ENCODE results near the gene DDX43.
"Not testable (repeated sequence)": the region's sequence is repeated elsewhere in the genome, so short reads cannot be mapped to it uniquely, and the experiment has no call there.

DDX43 gene

DNA sequence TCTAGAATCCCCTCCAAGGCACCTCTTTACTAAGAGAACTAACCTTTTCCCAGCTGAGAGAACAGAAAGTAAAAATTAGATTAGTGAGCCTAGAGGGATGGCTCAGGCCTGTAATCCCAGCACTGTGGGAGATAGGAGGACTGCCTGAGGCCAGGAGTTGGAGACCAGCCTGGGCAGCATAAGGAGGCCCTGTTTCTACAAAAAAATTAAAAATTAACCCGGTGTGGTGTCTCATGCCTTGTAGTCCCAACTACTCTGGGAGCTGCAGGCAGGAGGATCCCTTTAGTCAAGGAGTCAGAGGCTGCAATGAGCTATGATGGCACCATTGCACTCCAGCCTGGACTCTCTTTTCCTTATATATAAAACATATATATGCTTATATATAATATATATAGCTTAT lies 19.4 kb upstream of the DDX43 start:
- Histone ChIP-seq H3F3A (ENCODE audit: low read depth) (no peaks in the 10 kb centered on the region), H3K9ac (ENCODE audit: low read depth, low read length, poor library complexity, severe bottlenecking) (no peak overlapping the region), H3K79me2 (ENCODE audit: insufficient read depth, low read length) (no peaks in the 10 kb centered on the region), H3K9me3 (ENCODE audit: insufficient read depth, low read depth, low read length) (no peaks in the 10 kb centered on the region; the same call in 1 of the 2 replicates), H2AFZ (ENCODE audit: low read length) (no peak overlapping the region), H3K4me1 (ENCODE audit: insufficient read depth, low read length, poor library complexity, severe bottlenecking) (no peaks in the 10 kb centered on the region), H4K20me1 (ENCODE audit: insufficient read depth, low read length, poor library complexity, severe bottlenecking) (no peaks in the 10 kb centered on the region), H3K4me3 (ENCODE audit: low read length, poor library complexity, severe bottlenecking) (no peak overlapping the region), H3K36me3 (ENCODE audit: insufficient read depth, low read length) (no peaks in the 10 kb centered on the region), H3K9me2 (replicated peaks; ENCODE audit: low read depth, low read length) (no peaks in the 10 kb centered on the region), H3K27me3 (ENCODE audit: insufficient read depth, low read length, poor library complexity, severe bottlenecking) (no peaks in the 10 kb centered on the region), H3K4me2 (ENCODE audit: low read depth, low read length, poor library complexity, severe bottlenecking) (no peak overlapping the region)
- TF ChIP-seq, protein P1, sequence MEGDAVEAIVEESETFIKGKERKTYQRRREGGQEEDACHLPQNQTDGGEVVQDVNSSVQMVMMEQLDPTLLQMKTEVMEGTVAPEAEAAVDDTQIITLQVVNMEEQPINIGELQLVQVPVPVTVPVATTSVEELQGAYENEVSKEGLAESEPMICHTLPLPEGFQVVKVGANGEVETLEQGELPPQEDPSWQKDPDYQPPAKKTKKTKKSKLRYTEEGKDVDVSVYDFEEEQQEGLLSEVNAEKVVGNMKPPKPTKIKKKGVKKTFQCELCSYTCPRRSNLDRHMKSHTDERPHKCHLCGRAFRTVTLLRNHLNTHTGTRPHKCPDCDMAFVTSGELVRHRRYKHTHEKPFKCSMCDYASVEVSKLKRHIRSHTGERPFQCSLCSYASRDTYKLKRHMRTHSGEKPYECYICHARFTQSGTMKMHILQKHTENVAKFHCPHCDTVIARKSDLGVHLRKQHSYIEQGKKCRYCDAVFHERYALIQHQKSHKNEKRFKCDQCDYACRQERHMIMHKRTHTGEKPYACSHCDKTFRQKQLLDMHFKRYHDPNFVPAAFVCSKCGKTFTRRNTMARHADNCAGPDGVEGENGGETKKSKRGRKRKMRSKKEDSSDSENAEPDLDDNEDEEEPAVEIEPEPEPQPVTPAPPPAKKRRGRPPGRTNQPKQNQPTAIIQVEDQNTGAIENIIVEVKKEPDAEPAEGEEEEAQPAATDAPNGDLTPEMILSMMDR (conservative IDR thresholded peaks at IDR 0.05; ENCODE audit: low read length) = no peak
- TF ChIP-seq EZH2phosphoT487 (IDR thresholded peaks at IDR 0.05; ENCODE audit: borderline replicate concordance) = no peak

DNA sequence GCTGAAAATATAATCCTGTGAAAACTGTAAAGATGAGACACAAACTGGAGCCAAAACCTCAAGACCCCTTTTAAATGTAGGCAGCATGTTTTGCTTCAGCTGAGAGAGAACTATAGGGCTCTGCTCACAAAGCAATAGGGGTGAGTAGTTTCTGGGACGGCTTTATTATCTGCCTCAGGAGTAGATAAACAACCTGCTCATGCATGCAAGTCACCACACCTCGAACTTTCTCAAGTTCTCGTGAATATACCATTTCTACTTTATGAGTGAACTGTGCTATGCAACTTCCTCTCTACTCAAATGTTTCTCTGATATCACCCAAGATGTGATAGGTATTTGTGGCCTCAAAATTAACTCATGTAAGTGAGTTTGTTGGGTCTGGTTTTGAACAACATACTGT lies 17.4 kb upstream of the DDX43 start:
- H3K9me2 ChIP-seq (replicated peaks; ENCODE audit: low read depth, low read length) = no peaks in the 10 kb centered on the region
- H3F3A ChIP-seq (ENCODE audit: low read depth) = no peaks in the 10 kb centered on the region
- H2AFZ ChIP-seq (ENCODE audit: low read length) = no peak overlapping the region
- H3K79me2 ChIP-seq (ENCODE audit: insufficient read depth, low read length) = no peaks in the 10 kb centered on the region
- H3K4me3 ChIP-seq (ENCODE audit: low read length, poor library complexity, severe bottlenecking) = no peak overlapping the region
- H3K9ac ChIP-seq (ENCODE audit: low read depth, low read length, poor library complexity, severe bottlenecking) = no peak overlapping the region
- no peak overlapping the region for H3K4me2 ChIP-seq (ENCODE audit: low read depth, low read length, poor library complexity, severe bottlenecking)
- H3K36me3 ChIP-seq (ENCODE audit: insufficient read depth, low read length) = no peaks in the 10 kb centered on the region
- TF ChIP-seq EZH2phosphoT487 (IDR thresholded peaks at IDR 0.05; ENCODE audit: borderline replicate concordance) = no peak
- TF ChIP-seq, protein P1 (conservative IDR thresholded peaks at IDR 0.05; ENCODE audit: low read length) = no peak
- no peaks in the 10 kb centered on the region for H3K4me1 ChIP-seq (ENCODE audit: insufficient read depth, low read length, poor library complexity, severe bottlenecking)
- no peaks in the 10 kb centered on the region for H3K27me3 ChIP-seq (ENCODE audit: insufficient read depth, low read length, poor library complexity, severe bottlenecking)
- H4K20me1 ChIP-seq (ENCODE audit: insufficient read depth, low read length, poor library complexity, severe bottlenecking) = no peaks in the 10 kb centered on the region
- H3K9me3 ChIP-seq (ENCODE audit: insufficient read depth, low read depth, low read length) = no peaks in the 10 kb centered on the region

DNA sequence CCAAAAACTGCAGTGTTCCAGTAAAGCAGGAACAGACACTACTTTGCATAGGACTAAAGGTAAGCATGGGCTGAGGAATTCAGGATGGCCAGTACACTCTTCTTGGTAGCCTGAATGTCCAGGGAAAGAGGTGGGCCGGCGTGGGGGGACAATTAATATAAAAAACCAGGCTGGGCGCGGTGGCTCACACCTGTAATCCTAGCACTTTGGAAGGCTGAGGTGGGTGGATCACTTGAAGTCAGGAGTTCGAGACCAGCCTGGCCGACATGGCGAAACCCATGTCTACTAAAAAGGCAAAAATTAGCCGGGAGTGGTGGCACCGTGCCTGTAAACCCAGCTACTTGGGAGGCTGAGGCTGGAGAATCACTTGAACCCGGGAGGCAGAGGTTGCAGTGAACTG lies 13.1 kb upstream of the DDX43 start:
- H3K36me3 ChIP-seq (ENCODE audit: insufficient read depth, low read length); H3K9me3 ChIP-seq (ENCODE audit: insufficient read depth, low read depth, low read length); H3K4me3 ChIP-seq (ENCODE audit: low read length, poor library complexity, severe bottlenecking); H3K4me2 ChIP-seq (ENCODE audit: low read depth, low read length, poor library complexity, severe bottlenecking); H3K9me2 ChIP-seq (replicated peaks; ENCODE audit: low read depth, low read length); H3K9ac ChIP-seq (ENCODE audit: low read depth, low read length, poor library complexity, severe bottlenecking); H3F3A ChIP-seq (ENCODE audit: low read depth); H3K79me2 ChIP-seq (ENCODE audit: insufficient read depth, low read length); H3K27me3 ChIP-seq (ENCODE audit: insufficient read depth, low read length, poor library complexity, severe bottlenecking); H2AFZ ChIP-seq (ENCODE audit: low read length); H4K20me1 ChIP-seq (ENCODE audit: insufficient read depth, low read length, poor library complexity, severe bottlenecking); H3K4me1 ChIP-seq (ENCODE audit: insufficient read depth, low read length, poor library complexity, severe bottlenecking): not testable (repeated sequence)

DNA sequence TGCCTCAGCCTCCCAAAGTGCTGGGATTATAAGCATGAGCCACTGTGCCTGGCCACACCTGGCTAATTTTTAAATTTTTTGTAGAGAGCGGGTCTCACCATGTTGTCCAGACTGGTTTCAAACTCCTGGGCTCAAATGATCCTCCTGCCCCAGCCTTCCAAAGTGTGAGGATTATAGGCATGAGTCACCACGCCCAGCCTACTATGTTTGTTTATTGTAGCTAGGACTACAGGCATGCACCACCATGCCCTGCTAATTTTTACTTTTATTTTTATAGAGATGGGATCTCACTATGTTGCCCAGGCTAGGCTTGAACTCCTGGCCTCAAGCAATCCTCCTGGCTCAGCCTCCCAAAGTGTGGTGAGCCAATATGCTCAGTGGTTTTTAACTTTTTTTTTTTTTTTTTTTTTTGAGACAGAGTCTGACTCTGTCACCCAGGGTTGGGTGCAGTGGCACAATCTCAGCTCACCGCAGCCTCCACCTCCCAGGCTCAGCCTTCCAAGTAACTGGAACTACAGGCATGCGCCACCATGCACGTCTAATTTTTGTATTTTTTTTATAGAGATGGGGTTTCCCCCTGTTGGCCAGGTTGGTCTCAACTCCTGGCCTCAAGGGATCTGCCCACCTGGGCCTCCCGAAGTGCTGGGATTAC lies 12.0 kb upstream of the DDX43 start:
- no peaks in the 10 kb centered on the region for H3K79me2 ChIP-seq (ENCODE audit: insufficient read depth, low read length)
- H3K36me3 ChIP-seq (ENCODE audit: insufficient read depth, low read length) = no peaks in the 10 kb centered on the region
- H3K27me3 ChIP-seq (ENCODE audit: insufficient read depth, low read length, poor library complexity, severe bottlenecking) = no peaks in the 10 kb centered on the region
- no peak overlapping the region for H3K4me3 ChIP-seq (ENCODE audit: low read length, poor library complexity, severe bottlenecking)
- H3F3A ChIP-seq (ENCODE audit: low read depth) = no peaks in the 10 kb centered on the region
- no peak overlapping the region for H2AFZ ChIP-seq (ENCODE audit: low read length)
- TF ChIP-seq, protein P1 (conservative IDR thresholded peaks at IDR 0.05; ENCODE audit: low read length) = no peak
- TF ChIP-seq EZH2phosphoT487 (IDR thresholded peaks at IDR 0.05; ENCODE audit: borderline replicate concordance) = no peak
- no peak overlapping the region for H3K4me2 ChIP-seq (ENCODE audit: low read depth, low read length, poor library complexity, severe bottlenecking)
- no peaks in the 10 kb centered on the region for H3K4me1 ChIP-seq (ENCODE audit: insufficient read depth, low read length, poor library complexity, severe bottlenecking)
- no peaks in the 10 kb centered on the region for H4K20me1 ChIP-seq (ENCODE audit: insufficient read depth, low read length, poor library complexity, severe bottlenecking)
- H3K9me3 ChIP-seq (ENCODE audit: insufficient read depth, low read depth, low read length) = no peaks in the 10 kb centered on the region
- no peaks in the 10 kb centered on the region for H3K9me2 ChIP-seq (replicated peaks; ENCODE audit: low read depth, low read length)
- no peak overlapping the region for H3K9ac ChIP-seq (ENCODE audit: low read depth, low read length, poor library complexity, severe bottlenecking)

Measured in Loucy (cell line).